Fibroblast of the aortic adventitia (primary cell): Measurements from ENCODE around the gene MAGEF1. TPM values are rescaled to one million over a fixed set of nuclear protein-coding genes. Genes with fewer than 3 reads are reported as not detected.

Experiments used
- DNase-seq: peaks from one replicate; pipeline ENCODE4 v3.0.0-alpha.2; 2010; ENCODE audit warnings: low read depth
- H3K4me3 ChIP-seq: 2 replicates; pipeline ENCODE4 v1.5.1; 2011; ENCODE audit warnings: low read depth, mild to moderate bottlenecking, control low read depth, low read length, moderate library complexity
- total RNA-seq: library from RNA; depleted of rRNA; stranded (reverse); fragments of >200 nt; gene quantifications from 2 replicates; pipeline ENCODE4 v1.2.3, GENCODE V29; 2012; ENCODE audit warnings: low replicate concordance
- TF ChIP-seq, protein P1 (sequence below): IDR thresholded peaks from 2 replicates; pipeline ENCODE4 v1.5.1; 2011; ENCODE audit warnings: mild to moderate bottlenecking, low read length, control low read depth, inconsistent platforms; ENCODE audit not compliant: insufficient read depth

Gene MAGEF1
- total RNA-seq, 1 donor, result 16.8 TPM

GRCh38 chr3:184756151-184757021, 44.5 kb upstream of the MAGEF1 start:
- H3K4me3 ChIP-seq, result no peak overlapping the region
- DNase-seq, result no peak
- TF ChIP-seq, protein P1, sequence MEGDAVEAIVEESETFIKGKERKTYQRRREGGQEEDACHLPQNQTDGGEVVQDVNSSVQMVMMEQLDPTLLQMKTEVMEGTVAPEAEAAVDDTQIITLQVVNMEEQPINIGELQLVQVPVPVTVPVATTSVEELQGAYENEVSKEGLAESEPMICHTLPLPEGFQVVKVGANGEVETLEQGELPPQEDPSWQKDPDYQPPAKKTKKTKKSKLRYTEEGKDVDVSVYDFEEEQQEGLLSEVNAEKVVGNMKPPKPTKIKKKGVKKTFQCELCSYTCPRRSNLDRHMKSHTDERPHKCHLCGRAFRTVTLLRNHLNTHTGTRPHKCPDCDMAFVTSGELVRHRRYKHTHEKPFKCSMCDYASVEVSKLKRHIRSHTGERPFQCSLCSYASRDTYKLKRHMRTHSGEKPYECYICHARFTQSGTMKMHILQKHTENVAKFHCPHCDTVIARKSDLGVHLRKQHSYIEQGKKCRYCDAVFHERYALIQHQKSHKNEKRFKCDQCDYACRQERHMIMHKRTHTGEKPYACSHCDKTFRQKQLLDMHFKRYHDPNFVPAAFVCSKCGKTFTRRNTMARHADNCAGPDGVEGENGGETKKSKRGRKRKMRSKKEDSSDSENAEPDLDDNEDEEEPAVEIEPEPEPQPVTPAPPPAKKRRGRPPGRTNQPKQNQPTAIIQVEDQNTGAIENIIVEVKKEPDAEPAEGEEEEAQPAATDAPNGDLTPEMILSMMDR, result no peak

GRCh38 chr3:184755315-184755731, 43.5 kb upstream of the MAGEF1 start:
- TF ChIP-seq, protein P1, result no peak
- no peak overlapping the region for H3K4me3 ChIP-seq
- DNase-seq, result no peak

DNA sequence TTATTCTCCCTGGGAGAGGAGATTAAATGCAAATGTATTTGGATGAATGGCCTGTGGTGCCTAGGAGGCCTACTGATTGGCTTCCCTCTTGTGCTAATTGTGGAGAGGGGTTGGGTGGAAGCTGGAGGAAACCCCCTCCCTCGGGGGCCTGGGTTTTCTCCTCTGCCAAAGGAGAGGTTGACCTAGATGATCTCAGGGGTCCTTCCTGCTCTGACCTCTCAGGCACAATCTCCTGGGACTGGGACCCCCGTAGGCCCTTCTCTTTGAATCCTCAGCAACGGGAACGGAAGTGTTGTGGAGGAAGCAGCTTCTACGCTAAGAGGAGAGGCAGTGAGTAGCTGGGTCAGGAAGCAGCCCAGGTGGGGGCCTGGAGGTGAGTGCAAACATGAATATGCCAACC, 40.5 kb upstream of the MAGEF1 start:
- no peak overlapping the region for H3K4me3 ChIP-seq
- no peak for DNase-seq
- TF ChIP-seq, protein P1, result no peak

DNA sequence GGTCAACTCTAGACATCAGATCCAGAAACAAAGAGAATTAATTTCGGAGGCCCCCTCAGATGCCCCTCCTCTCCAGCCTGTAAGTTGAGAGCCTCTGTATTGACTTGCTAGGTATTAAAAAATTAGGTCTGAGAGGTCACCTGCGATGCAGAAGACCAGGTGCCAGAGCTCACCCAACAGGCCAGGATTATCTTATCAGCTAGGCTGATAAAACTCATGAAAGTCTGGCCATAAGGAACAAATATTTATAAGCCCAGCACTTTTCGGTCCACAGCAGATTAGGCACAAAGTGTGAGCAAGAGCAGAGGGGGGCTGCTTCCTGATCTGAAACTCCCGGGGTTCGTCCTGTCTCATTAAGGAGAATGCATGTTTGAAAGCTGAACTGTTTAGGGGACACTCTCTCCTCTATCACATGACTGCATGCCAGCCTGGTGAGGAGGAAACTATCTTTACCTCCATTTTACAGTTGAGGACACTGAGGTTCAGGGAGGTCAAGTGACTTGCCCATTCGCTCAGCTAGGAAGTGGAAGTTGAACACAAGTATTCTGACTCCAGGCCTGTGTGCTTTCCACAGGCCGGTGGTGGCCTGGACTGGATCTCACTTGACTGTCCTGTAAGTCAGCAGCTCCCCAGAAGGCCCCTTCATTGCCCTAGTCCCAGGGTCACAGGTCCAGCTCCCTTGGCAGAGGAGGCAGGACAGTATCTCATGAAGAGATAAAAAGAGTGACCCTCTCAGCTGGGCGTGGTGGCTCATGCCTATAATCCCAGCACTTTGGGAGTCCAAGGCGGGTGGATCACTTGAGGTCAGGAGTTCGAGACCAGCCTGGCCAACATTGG, 39.6 kb upstream of the MAGEF1 start:
- no peak for DNase-seq
- H3K4me3 ChIP-seq, result no peak overlapping the region
- TF ChIP-seq, protein P1, result no peak

GRCh38 chr3:184750349-184751083, 38.7 kb upstream of the MAGEF1 start:
- no peak for DNase-seq
- no peak overlapping the region for H3K4me3 ChIP-seq
- TF ChIP-seq, protein P1, result no peak

DNA sequence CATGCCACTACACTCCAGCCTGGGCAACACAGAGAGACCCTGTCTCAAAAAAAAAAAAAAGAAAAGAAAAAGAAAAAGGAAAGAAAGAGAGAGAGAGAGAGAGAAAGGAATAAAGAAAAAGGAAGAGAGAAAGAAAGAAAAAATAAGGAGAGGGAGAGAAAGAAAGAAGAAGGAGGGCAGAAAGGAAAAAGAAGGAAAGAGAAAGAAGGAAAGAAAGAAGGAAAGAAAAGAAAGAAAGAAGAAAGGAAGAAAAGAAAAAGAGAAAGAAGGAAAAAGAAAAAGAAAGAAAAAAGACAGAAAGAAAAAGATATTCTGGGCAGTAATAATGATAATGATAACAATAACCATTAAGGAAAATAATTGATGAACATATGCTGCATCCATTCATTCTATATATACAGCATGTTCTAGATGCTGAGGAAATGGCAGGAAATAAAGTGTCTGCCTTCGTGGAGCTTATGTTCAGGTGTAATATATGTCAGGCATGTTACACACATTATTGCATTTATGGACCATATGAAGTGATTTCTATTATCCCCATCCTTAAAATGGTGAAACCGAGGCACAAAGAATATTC, 37.4 kb upstream of the MAGEF1 start:
- TF ChIP-seq, protein P1, result no peak
- DNase-seq, result no peak
- H3K4me3 ChIP-seq, result no peak overlapping the region
